Esophagus (tissue), 2 donors: Measurements from ENCODE around the gene HIP1. TPM values are rescaled to one million over a fixed set of nuclear protein-coding genes. Genes with fewer than 3 reads are reported as not detected.

Experiments used
- H3K27ac ChIP-seq, 2 donors: one replicate each; pipeline ENCODE4 v1.5.1; 2013; ENCODE audit warnings: low read depth in 2 of 2, mild to moderate bottlenecking in 2 of 2, inconsistent platforms in 1 of 2, low read length in 1 of 2, moderate library complexity in 1 of 2
- H3K27me3 ChIP-seq, 2 donors: one replicate each; pipeline ENCODE4 v1.6.1; 2013; ENCODE audit warnings: low read length in 2 of 2, control low read depth in 1 of 2, mild to moderate bottlenecking in 1 of 2; ENCODE audit not compliant: insufficient read depth in 2 of 2, control insufficient read depth in 1 of 2
- H3K36me3 ChIP-seq, 2 donors: one replicate each; pipeline ENCODE4 v1.6.1; 2013; ENCODE audit warnings: low read length in 1 of 2; ENCODE audit not compliant: control insufficient read depth in 2 of 2, insufficient read depth in 2 of 2
- H3K4me1 ChIP-seq, 2 donors: one replicate each; pipeline ENCODE4 v1.6.1; 2013; ENCODE audit warnings: low read length in 1 of 2; ENCODE audit not compliant: control insufficient read depth in 2 of 2, insufficient read depth in 2 of 2
- H3K4me3 ChIP-seq, 2 donors: one replicate each; pipeline ENCODE4 v1.5.1; 2013; ENCODE audit warnings: low read length in 2 of 2, mild to moderate bottlenecking in 2 of 2, low read depth in 1 of 2, moderate library complexity in 1 of 2
- H3K9me3 ChIP-seq, 2 donors: one replicate each; pipeline ENCODE4 v1.6.1; 2013; ENCODE audit warnings: mild to moderate bottlenecking in 2 of 2, low read depth in 1 of 2, low read length in 1 of 2, moderate library complexity in 1 of 2; ENCODE audit not compliant: control insufficient read depth in 2 of 2, insufficient read depth in 1 of 2
- WGBS, 2 donors: extraction: QIAGEN DNeasy Blood & Tissue Kit; methylation state at CpG; one replicate each; pipeline ENCODE4 v1.1.7; 2013; 5-methylcytosine and 5-hydroxymethylcytosine counted together
- polyA plus RNA-seq, 2 donors: library from polyadenylated mRNA; stranded (reverse); fragments of 200-250 nt; gene quantifications; one replicate each; pipeline ENCODE4 v1.2.3, GENCODE V29; 2013
- donor health status: healthy with polysubstance abuse.
- donor health status: Bipolar disorder and iron deficiency.

Gene HIP1
- polyA plus RNA-seq, 2 donors, result 1.8 to 2.2 TPM

DNA sequence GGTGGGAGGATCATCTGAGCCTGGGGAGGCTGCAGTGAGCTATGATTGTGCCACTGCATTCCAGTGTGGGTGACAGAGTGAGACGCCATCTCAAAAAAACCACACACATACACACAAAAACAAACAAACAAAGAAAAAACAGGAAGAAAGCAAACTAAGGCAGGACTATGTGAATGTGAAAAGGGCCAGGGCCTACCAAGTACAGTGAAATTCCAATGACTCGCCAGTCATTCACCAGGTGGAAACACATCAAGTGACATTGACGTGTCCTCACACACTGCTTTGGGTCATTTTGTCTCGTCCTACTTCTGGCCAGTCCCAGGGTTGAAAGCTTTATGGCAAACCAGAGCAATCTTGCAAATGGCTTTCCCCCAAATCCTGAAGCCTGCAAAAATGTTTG lies 79.9 kb downstream of the HIP1 start:
- Histone ChIP-seq H3K27ac (no peak overlapping the region), H3K9me3 (no peaks in the 10 kb centered on the region), H3K36me3 (no peaks in the 10 kb centered on the region), H3K4me3 (no peak overlapping the region), H3K27me3 (no peaks in the 10 kb centered on the region), H3K4me1 (no peaks in the 10 kb centered on the region)
- 89 to 96% methylated on average over 4 of the region's 4 CpGs for WGBS, 2 donors

DNA sequence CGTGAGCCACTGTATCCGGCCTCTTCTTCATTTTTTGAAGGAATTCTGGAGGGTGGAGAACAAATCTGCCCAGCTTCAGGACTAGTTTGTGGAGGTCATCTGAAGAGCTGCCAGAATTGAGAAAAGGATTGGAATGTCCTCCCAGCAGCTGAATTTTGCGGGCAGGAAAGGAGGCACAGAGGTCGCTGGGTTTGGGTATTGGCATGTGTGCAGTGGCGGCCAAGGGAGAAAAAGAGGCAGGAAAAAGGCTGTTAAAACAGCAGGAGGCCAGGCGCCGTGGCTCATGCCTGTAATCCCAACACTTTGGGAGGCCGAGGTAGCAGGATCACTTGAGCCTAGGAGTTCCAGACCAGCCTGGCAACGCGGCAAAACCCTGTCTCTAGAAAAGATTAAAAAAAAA lies 80.4 kb downstream of the HIP1 start:
- 81 to 84% methylated on average over 10 of the region's 10 CpGs for WGBS, 2 donors
- H3K36me3 ChIP-seq, result no peaks in the 10 kb centered on the region
- no peak overlapping the region for H3K27ac ChIP-seq
- no peak overlapping the region for H3K4me3 ChIP-seq
- H3K4me1 ChIP-seq, result no peaks in the 10 kb centered on the region
- no peaks in the 10 kb centered on the region for H3K27me3 ChIP-seq
- no peaks in the 10 kb centered on the region for H3K9me3 ChIP-seq

DNA sequence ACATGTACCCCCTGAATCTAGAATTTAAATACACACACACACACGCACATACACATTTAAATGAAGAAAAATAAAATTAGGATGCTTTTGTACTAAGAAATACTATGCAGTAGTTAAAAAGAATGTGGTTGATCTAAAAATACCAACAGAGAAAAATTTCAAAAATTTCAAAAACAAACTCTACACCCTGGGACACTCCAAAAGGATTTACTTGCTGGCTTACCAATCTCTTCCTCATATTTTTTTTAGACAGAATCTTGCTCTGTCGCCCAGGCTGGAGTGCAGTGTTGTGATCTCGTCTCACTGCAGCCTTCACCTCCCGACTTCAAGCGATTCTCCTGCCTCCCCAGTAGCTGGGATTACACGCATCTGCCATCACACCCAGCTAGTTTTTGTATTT lies 80.9 kb downstream of the HIP1 start:
- Histone ChIP-seq H3K27me3 (no peaks in the 10 kb centered on the region), H3K27ac (no peak overlapping the region), H3K4me1 (no peaks in the 10 kb centered on the region), H3K36me3 (no peaks in the 10 kb centered on the region), H3K9me3 (no peaks in the 10 kb centered on the region), H3K4me3 (no peak overlapping the region)
- WGBS, 2 donors, result 83 to 85% methylated on average over 6 of the region's 6 CpGs

GRCh38 chr7:75656740-75657139 lies 82.0 kb downstream of the HIP1 start:
- WGBS, 2 donors, result 80 to 85% methylated on average over 7 of the region's 7 CpGs
- Histone ChIP-seq H3K4me1 (no peaks in the 10 kb centered on the region), H3K36me3 (no peaks in the 10 kb centered on the region), H3K9me3 (no peaks in the 10 kb centered on the region), H3K27me3 (no peaks in the 10 kb centered on the region), H3K4me3 (no peak overlapping the region), H3K27ac (no peak overlapping the region)

DNA sequence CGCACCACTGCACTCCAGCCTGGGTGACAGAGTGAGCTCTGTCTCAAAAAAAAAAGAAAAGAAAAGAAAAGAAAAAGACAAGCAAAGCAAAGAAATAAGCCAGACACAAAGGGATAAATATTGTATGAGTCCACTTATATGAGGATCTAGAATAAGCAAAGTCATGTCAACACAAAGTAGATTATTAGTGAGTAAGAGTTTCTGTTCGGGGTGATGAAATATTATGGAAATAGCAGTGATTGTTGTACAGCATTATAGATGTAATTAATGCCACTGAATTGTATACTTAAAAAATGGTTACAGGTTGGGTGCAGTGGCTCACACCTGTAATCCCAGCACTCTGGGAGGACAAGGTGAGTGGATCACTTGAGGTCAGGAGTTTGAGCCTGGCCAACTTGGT lies 83.2 kb downstream of the HIP1 start:
- H3K27ac ChIP-seq, result no peak overlapping the region
- H3K36me3 ChIP-seq, result no peaks in the 10 kb centered on the region
- no peaks in the 10 kb centered on the region for H3K9me3 ChIP-seq
- peaks cover 0 to 3% of the 10 kb centered on the region in 2 donors for H3K4me1 ChIP-seq
- H3K4me3 ChIP-seq, result no peak overlapping the region
- no peaks in the 10 kb centered on the region for H3K27me3 ChIP-seq
- 88 to 93% methylated on average over 2 of the region's 2 CpGs for WGBS, 2 donors

GRCh38 chr7:75654855-75655254 lies 83.9 kb downstream of the HIP1 start:
- Histone ChIP-seq H3K36me3 (no peaks in the 10 kb centered on the region), H3K4me3 (no peak overlapping the region), H3K27me3 (no peaks in the 10 kb centered on the region), H3K4me1 (peaks cover 3 to 6% of the 10 kb centered on the region in 2 donors), H3K9me3 (no peaks in the 10 kb centered on the region), H3K27ac (no peak overlapping the region)
- WGBS, 2 donors, result 74 to 77% methylated on average over 4 of the region's 4 CpGs

GRCh38 chr7:75653651-75654050 lies 85.1 kb downstream of the HIP1 start:
- Histone ChIP-seq H3K4me1 (peaks cover 3 to 7% of the 10 kb centered on the region in 2 donors), H3K27ac (no peak overlapping the region)

GRCh38 chr7:75652788-75653187 lies 86.0 kb downstream of the HIP1 start:
- WGBS, 2 donors, result 91 to 98% methylated on average over 1 of the region's 1 CpG
- H3K27ac ChIP-seq, result no peak overlapping the region
- H3K4me3 ChIP-seq, result no peak overlapping the region
- peaks cover 4 to 7% of the 10 kb centered on the region in 2 donors for H3K4me1 ChIP-seq
- no peaks in the 10 kb centered on the region for H3K9me3 ChIP-seq
- no peaks in the 10 kb centered on the region for H3K27me3 ChIP-seq
- no peaks in the 10 kb centered on the region for H3K36me3 ChIP-seq

More at GRCh38 chr7:75653651-75654050, 85.1 kb downstream of the HIP1 start:
- WGBS, 2 donors, result 88 to 93% methylated on average over 7 of the region's 7 CpGs
- no peaks in the 10 kb centered on the region for H3K27me3 ChIP-seq
- no peaks in the 10 kb centered on the region for H3K36me3 ChIP-seq
- H3K4me3 ChIP-seq, result no peak overlapping the region
- H3K9me3 ChIP-seq, result no peaks in the 10 kb centered on the region

DNA sequence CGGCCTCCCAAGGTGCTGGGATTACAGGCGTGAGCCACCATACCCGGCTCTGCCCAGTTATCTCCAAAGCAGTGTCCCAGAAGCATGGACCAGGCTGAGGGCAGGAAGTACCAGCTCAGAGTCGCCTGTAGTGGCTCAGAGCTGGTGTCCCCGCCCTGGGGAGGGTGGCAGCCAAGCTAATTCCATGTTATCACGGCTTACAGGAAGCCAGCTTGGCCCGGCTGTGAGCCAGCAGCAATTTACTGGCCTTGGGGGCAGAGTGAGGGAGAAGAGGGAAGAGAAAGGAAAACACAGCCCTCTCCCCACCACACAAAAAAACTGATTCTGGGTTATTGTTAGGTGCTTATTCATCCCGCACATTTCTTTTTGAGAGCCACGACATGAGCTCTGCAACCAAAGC lies 88.1 kb downstream of the HIP1 start:
- Histone ChIP-seq H3K9me3 (no peaks in the 10 kb centered on the region), H3K36me3 (peaks cover 0 to 3% of the 10 kb centered on the region in 2 donors)
- 46 to 50% methylated on average over 9 of the region's 9 CpGs for WGBS, 2 donors

DNA sequence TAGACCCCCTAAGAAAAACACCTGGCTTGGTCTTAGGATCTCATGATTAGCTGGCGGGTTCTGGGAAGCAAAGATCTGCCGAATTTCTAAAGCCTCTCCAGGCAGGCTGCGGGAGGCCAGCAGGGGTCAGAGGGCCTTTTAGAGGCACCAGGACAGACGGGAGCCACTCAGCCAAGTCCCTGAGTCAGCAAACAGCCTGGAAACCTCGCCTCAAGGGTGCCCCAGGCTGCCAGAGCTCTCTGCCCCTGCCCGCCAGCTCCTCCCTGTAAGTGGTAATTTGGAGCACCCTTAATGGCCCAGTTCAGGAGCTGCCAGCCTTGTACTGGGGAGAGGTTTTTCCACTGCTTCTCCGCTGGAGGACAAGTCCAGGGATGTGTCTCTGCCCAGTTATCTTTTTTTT lies 88.7 kb downstream of the HIP1 start:
- Histone ChIP-seq H3K36me3 (peaks cover 0 to 3% of the 10 kb centered on the region in 2 donors), H3K4me1 (peaks cover 7% of the 10 kb centered on the region in 2 donors), H3K27ac (peak overlapping the region; percentile 12 to 22), H3K4me3 (no peak overlapping the region), H3K27me3 (no peaks in the 10 kb centered on the region), H3K9me3 (no peaks in the 10 kb centered on the region)
- 44 to 58% methylated on average over 7 of the region's 7 CpGs for WGBS, 2 donors

More for the DNA sequence above, 88.1 kb downstream of the HIP1 start:
- peaks cover 7% of the 10 kb centered on the region in 2 donors for H3K4me1 ChIP-seq
- peak overlapping the region in 1 of 2 donors; percentile 54 for H3K27ac ChIP-seq
- no peaks in the 10 kb centered on the region for H3K27me3 ChIP-seq
- no peak overlapping the region for H3K4me3 ChIP-seq
